MM.1S (cell line): ENCODE data around the gene SHISA9.

ENCODE experiments used
- DNase-seq: peaks from one replicate; pipeline ENCODE4 v3.0.0-alpha.2; 2015
- H2AFZ ChIP-seq: fragments of 300-600 bp; sonication (generic); 2 replicates; pipeline ENCODE4 v1.6.0; 2016; ENCODE audit warnings: antibody characterized with exemption, low read length
- H3F3A ChIP-seq: fragments of 300-600 bp; sonication (generic); 2 replicates; pipeline ENCODE4 v1.6.1; 2016; ENCODE audit warnings: mild to moderate bottlenecking, antibody characterized with exemption, low read length, moderate library complexity, mixed read lengths; ENCODE audit not compliant: insufficient read depth
- H3K27ac ChIP-seq: fragments of 300-600 bp; sonication (generic); 2 replicates; pipeline ENCODE4 v1.5.1; 2016; ENCODE audit warnings: mild to moderate bottlenecking, low read length
- H3K27me3 ChIP-seq: fragments of 300-600 bp; sonication (generic); replicated peaks from 2 replicates; pipeline ENCODE4 v1.6.0; 2016; ENCODE audit warnings: low read length; ENCODE audit not compliant: insufficient read depth
- H3K36me3 ChIP-seq: fragments of 300-600 bp; sonication (generic); replicated peaks from 2 replicates; pipeline ENCODE4 v1.6.1; 2016; ENCODE audit warnings: mild to moderate bottlenecking, low read length, mixed read lengths; ENCODE audit not compliant: insufficient read depth
- H3K4me1 ChIP-seq: fragments of 300-600 bp; sonication (generic); 2 replicates; pipeline ENCODE4 v1.6.1; 2016; ENCODE audit warnings: low read length, mixed read lengths
- H3K4me2 ChIP-seq: fragments of 300-600 bp; sonication (generic); 2 replicates; pipeline ENCODE4 v1.6.0; 2016; ENCODE audit warnings: low read depth, low read length
- H3K4me3 ChIP-seq: fragments of 300-600 bp; sonication (generic); 2 replicates; pipeline ENCODE4 v1.5.1; 2016; ENCODE audit warnings: low read length, mixed read lengths
- H3K79me2 ChIP-seq: fragments of 300-600 bp; sonication (generic); 2 replicates; pipeline ENCODE4 v1.6.1; 2016; ENCODE audit warnings: mixed run types, low read length, mixed read lengths
- H3K9ac ChIP-seq: fragments of 300-600 bp; sonication (generic); 2 replicates; pipeline ENCODE4 v1.6.1; 2016; ENCODE audit warnings: low read length, mixed read lengths
- H3K9me2 ChIP-seq: fragments of 300-600 bp; sonication (generic); replicated peaks from 2 replicates; pipeline ENCODE4 v1.6.1; 2016; ENCODE audit warnings: mild to moderate bottlenecking, low read length, mixed read lengths; ENCODE audit not compliant: insufficient read depth
- H3K9me3 ChIP-seq: fragments of 300-600 bp; sonication (generic); replicated peaks from 2 replicates; pipeline ENCODE4 v1.6.1; 2016; ENCODE audit warnings: mild to moderate bottlenecking, low read length, mixed read lengths; ENCODE audit not compliant: insufficient read depth
- H4K20me1 ChIP-seq: fragments of 300-600 bp; sonication (generic); 2 replicates; pipeline ENCODE4 v1.6.1; 2016; ENCODE audit warnings: mild to moderate bottlenecking, low read length, moderate library complexity, mixed read lengths; ENCODE audit not compliant: insufficient read depth
- EZH2 ChIP-seq: fragments of 300-600 bp; sonication (generic); optimal IDR thresholded peaks from 2 replicates; pipeline ENCODE3; 2017; ENCODE audit warnings: low read depth, mild to moderate bottlenecking, antibody characterized with exemption, low read length, mixed read lengths
- EZH2phosphoT487 ChIP-seq: fragments of 300-600 bp; sonication (generic); IDR thresholded peaks from 2 replicates; pipeline ENCODE4 v1.6.1; 2018; ENCODE audit warnings: antibody characterized with exemption, low read length
- TF ChIP-seq, protein P1 (sequence below): fragments of 300-600 bp; sonication (generic); IDR thresholded peaks from 2 replicates; pipeline ENCODE4 v1.5.1; 2016; ENCODE audit warnings: antibody characterized with exemption, low read length, mixed read lengths

The SHISA9 gene

DNA sequence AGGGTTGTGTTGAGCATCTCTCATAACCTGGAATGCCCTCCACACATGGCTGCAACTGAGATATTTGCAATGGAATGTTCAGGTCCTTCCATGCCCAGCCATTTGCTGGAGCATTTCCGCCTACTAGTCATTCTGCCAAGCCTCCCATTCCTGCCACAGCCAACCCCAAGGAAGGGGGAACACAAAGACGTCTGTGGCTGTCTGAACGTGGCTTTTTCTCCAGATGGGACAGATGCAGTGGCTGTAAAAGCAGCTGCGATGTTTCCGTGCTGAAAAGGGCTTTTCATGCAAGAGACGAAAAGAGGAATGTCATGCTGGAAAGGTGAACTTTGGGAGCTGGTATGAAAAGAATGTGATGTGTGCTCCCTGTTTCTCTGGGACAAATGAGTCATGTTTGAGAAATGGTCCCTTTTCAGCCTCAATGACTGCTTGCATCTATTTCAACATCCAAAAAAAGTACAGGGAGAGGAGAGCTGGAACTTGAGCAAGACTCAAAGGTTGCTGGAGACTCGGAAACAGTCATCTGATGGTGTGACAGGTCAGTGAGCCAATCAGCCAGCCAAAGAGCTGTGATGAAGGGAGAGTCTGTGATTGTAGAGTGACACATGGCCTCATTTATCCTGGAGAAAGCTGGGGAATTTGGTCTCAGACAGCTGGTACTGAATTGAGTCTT, 208.9 kb downstream of the SHISA9 start:
- Histone ChIP-seq H3K4me1 (no peaks in the 10 kb centered on the region), H4K20me1 (no peaks in the 10 kb centered on the region), H3K9me2 (no peaks in the 10 kb centered on the region), H3K79me2 (no peaks in the 10 kb centered on the region), H3K4me2 (no peak overlapping the region), H3K27ac (no peak overlapping the region), H3K4me3 (no peak overlapping the region), H3K9me3 (no peaks in the 10 kb centered on the region), H3F3A (no peaks in the 10 kb centered on the region), H3K27me3 (no peaks in the 10 kb centered on the region), H3K9ac (no peak overlapping the region), H3K36me3 (no peaks in the 10 kb centered on the region), H2AFZ (no peak overlapping the region)
- TF ChIP-seq, protein P1, sequence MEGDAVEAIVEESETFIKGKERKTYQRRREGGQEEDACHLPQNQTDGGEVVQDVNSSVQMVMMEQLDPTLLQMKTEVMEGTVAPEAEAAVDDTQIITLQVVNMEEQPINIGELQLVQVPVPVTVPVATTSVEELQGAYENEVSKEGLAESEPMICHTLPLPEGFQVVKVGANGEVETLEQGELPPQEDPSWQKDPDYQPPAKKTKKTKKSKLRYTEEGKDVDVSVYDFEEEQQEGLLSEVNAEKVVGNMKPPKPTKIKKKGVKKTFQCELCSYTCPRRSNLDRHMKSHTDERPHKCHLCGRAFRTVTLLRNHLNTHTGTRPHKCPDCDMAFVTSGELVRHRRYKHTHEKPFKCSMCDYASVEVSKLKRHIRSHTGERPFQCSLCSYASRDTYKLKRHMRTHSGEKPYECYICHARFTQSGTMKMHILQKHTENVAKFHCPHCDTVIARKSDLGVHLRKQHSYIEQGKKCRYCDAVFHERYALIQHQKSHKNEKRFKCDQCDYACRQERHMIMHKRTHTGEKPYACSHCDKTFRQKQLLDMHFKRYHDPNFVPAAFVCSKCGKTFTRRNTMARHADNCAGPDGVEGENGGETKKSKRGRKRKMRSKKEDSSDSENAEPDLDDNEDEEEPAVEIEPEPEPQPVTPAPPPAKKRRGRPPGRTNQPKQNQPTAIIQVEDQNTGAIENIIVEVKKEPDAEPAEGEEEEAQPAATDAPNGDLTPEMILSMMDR, result no peak
- no peak for TF ChIP-seq EZH2
- no peak for TF ChIP-seq EZH2phosphoT487
- DNase-seq, result no peak

- H3F3A ChIP-seq, result no peaks in the 10 kb centered on the region
- no peaks in the 10 kb centered on the region for H3K9me3 ChIP-seq
- no peak for DNase-seq
- no peaks in the 10 kb centered on the region for H3K36me3 ChIP-seq
- H3K4me1 ChIP-seq, result no peaks in the 10 kb centered on the region
- H3K79me2 ChIP-seq, result no peaks in the 10 kb centered on the region
- no peaks in the 10 kb centered on the region for H4K20me1 ChIP-seq
- no peaks in the 10 kb centered on the region for H3K27me3 ChIP-seq
- H2AFZ ChIP-seq, result no peak overlapping the region
- no peak overlapping the region for H3K4me3 ChIP-seq
- no peak overlapping the region for H3K27ac ChIP-seq
- no peak overlapping the region for H3K4me2 ChIP-seq
- no peak overlapping the region for H3K9ac ChIP-seq
- TF ChIP-seq, protein P1, result no peak
- TF ChIP-seq EZH2phosphoT487 (no peak), EZH2 (no peak)
- H3K9me2 ChIP-seq, result no peaks in the 10 kb centered on the region
Observed at GRCh38 chr16:13111747-13112146, 210.3 kb downstream of the SHISA9 start.

DNA sequence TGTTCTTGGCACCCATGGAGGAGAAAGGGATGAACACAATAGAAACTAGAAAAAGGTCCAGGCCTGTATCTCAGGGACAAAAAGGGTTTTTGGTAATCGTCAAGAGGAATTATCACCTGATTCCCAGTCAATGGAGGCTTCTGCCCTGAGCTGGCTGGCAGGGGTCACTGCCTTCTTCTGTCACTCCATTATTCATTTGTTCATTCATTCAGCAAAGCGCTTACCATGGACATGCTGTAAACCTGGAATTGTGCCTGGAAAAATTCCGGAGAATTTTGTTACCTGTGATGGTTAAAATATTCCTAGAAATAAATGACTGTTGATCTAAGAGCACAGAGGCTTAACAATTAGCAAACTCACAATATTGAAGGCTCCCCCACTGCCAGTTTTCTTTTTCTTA, 212.3 kb downstream of the SHISA9 start:
- no peaks in the 10 kb centered on the region for H3K27me3 ChIP-seq
- H2AFZ ChIP-seq, result no peak overlapping the region

More for the DNA sequence above, 212.3 kb downstream of the SHISA9 start:
- no peak for DNase-seq
- H3K4me3 ChIP-seq, result no peak overlapping the region
- no peaks in the 10 kb centered on the region for H3K79me2 ChIP-seq
- no peak overlapping the region for H3K9ac ChIP-seq
- no peaks in the 10 kb centered on the region for H3K4me1 ChIP-seq
- H4K20me1 ChIP-seq, result no peaks in the 10 kb centered on the region
- no peaks in the 10 kb centered on the region for H3F3A ChIP-seq
- no peaks in the 10 kb centered on the region for H3K9me3 ChIP-seq
- H3K36me3 ChIP-seq, result no peaks in the 10 kb centered on the region
- TF ChIP-seq, protein P1, result no peak
- TF ChIP-seq EZH2 (no peak), EZH2phosphoT487 (no peak)
- H3K27ac ChIP-seq, result no peak overlapping the region
- H3K9me2 ChIP-seq, result no peaks in the 10 kb centered on the region
- no peak overlapping the region for H3K4me2 ChIP-seq
